ENCODE results near the gene MED9. TPM values are rescaled to one million over a fixed set of nuclear protein-coding genes. Genes with fewer than 3 reads are reported as not detected.

The MED9 gene
- total and polyA plus RNA-seq, 10 of the 15 experiments (the other 5 are each of a cell fraction or from before 2014, with no cell fraction given), result 1.5 to 22.4 (median 14.8) TPM

DNA sequence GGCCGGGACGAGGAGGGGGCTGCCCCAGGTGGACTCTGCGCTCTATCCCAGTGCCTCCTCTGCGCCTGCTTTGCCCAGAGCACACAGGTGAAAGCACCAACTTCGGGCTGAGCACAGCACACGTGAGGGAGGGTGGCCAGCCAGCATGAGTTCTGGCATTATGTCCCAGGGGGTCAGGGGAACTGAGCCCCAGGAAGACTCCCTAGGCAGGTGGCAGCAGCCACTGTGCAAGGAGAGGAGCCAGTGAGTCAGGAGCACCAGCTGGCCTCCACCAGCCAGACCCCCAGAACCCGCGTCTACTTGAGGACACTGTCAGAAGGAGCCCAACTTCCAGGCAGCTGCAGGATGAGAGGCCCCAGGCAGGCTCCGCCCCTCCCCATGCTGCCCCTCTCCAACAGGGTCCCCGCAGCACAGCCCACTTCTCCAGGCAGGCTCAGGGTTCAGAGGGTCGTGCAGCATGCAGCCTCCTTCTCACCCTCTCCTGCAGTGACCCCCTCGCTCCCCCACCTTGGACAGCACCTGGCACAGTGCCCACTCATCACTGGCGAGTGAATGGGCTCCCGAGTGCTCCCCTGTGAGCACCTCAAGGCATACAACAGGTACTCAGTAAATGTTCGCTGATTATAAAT is 63.6 kb downstream of the MED9 start:
- POLR2A ChIA-PET, result no interaction called here
- Histone ChIP-seq H3K79me2 (ENCODE audit: control insufficient read depth, insufficient read depth, low read length) (no peaks in the 10 kb centered on the region), H3K4me1 (ENCODE audit: control insufficient read depth, insufficient read depth, low read length) (no peaks in the 10 kb centered on the region), H3K9me3 (replicated peaks; ENCODE audit: control insufficient read depth, insufficient read depth, low read length) (no peaks in the 10 kb centered on the region), H4K20me1 (ENCODE audit: control insufficient read depth, insufficient read depth) (no peaks in the 10 kb centered on the region; the same call in 1 of the 2 replicates), H3K27me3 (replicated peaks in 1 of 2; ENCODE audit: control insufficient read depth in 2 of 2, insufficient read depth in 2 of 2, low read length in 1 of 2) (no peaks in the 10 kb centered on the region), H2AFZ (ENCODE audit: control insufficient read depth, low read depth, low read length) (no peak overlapping the region), H3K4me3 (no peak overlapping the region), H3K9ac (ENCODE audit: control insufficient read depth, insufficient read depth, low read length) (no peak overlapping the region), H3K4me2 (ENCODE audit: control insufficient read depth, insufficient read depth) (no peak overlapping the region), H3K27ac (ENCODE audit: control insufficient read depth, insufficient read depth) (no peak overlapping the region), H3K36me3 (ENCODE audit: control insufficient read depth in 2 of 2, insufficient read depth in 2 of 2, low read length in 1 of 2) (no peaks in the 10 kb centered on the region)
- 63% methylated on average over 15 of the region's 15 CpGs for WGBS (ENCODE audit: insufficient coverage, insufficient replicate concordance, low lambda C conversion rate, missing lambda C conversion rate)
- ATAC-seq, result no peak
- TF ChIP-seq, protein P1, sequence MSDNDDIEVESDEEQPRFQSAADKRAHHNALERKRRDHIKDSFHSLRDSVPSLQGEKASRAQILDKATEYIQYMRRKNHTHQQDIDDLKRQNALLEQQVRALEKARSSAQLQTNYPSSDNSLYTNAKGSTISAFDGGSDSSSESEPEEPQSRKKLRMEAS (IDR thresholded peaks at IDR 0.05; ENCODE audit: low read depth, low read length), result no peak
- TF ChIP-seq CBX5 (IDR thresholded peaks at IDR 0.05; ENCODE audit: low read depth) (no peak), RCOR1 (conservative IDR thresholded peaks at IDR 0.05; ENCODE audit: low read depth, low read length) (no peak)
- TF ChIP-seq, protein P2, sequence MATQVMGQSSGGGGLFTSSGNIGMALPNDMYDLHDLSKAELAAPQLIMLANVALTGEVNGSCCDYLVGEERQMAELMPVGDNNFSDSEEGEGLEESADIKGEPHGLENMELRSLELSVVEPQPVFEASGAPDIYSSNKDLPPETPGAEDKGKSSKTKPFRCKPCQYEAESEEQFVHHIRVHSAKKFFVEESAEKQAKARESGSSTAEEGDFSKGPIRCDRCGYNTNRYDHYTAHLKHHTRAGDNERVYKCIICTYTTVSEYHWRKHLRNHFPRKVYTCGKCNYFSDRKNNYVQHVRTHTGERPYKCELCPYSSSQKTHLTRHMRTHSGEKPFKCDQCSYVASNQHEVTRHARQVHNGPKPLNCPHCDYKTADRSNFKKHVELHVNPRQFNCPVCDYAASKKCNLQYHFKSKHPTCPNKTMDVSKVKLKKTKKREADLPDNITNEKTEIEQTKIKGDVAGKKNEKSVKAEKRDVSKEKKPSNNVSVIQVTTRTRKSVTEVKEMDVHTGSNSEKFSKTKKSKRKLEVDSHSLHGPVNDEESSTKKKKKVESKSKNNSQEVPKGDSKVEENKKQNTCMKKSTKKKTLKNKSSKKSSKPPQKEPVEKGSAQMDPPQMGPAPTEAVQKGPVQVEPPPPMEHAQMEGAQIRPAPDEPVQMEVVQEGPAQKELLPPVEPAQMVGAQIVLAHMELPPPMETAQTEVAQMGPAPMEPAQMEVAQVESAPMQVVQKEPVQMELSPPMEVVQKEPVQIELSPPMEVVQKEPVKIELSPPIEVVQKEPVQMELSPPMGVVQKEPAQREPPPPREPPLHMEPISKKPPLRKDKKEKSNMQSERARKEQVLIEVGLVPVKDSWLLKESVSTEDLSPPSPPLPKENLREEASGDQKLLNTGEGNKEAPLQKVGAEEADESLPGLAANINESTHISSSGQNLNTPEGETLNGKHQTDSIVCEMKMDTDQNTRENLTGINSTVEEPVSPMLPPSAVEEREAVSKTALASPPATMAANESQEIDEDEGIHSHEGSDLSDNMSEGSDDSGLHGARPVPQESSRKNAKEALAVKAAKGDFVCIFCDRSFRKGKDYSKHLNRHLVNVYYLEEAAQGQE (IDR thresholded peaks at IDR 0.05; ENCODE audit: low read depth, low read length), result 0 out of 2 replicates have a peak, but pooled peaks have one; percentile 30
- CTCF ChIA-PET, result no interaction called here
- in situ Hi-C loops (cut with MboI), result no loop called here
- SMC1A ChIA-PET (ENCODE audit: uncharacterized antibody, unreplicated experiment), result no interaction called here
- DNase-seq (ENCODE audit: low read depth, low spot score), result no peak
- RAD21 ChIA-PET (ENCODE audit: unreplicated experiment), result no interaction called here
- FAIRE-seq, result no peak
- no TSS peak for BruUV-seq (replicated peaks)
- intact Hi-C loops (cut with micrococcal nuclease; ENCODE audit: unreplicated experiment), result no loop called here
